ENCODE measurements around the gene GAS5. TPM values are rescaled to one million over a fixed set of nuclear protein-coding genes. Genes with fewer than 3 reads are reported as not detected.

Gene GAS5
- total and polyA plus RNA-seq, 9 of the 15 experiments (the other 6 are each of a cell fraction or from before 2014, with no cell fraction given), result 565 to 1,860 (median 1,006) TPM

DNA sequence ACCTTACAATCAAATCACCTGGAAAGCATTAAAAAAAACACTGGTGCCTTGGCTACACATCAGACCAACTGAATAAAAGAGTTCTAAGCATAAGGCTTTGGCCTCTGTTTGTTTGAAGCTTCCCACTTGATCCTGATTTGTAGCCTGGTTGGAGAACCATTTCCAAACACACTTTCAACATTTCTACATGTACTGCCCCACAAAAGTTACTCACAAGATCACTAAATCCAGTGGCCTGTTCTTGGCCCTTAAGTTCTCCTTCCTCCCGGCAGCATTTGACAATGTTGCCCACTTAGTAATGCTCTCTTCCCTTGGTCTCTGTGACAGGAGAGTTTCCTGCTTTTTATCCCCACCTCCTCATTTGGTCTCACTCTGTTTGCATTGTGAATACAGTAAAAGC, 11.8 kb downstream of the GAS5 start (continued):
- TF ChIP-seq, protein P1, sequence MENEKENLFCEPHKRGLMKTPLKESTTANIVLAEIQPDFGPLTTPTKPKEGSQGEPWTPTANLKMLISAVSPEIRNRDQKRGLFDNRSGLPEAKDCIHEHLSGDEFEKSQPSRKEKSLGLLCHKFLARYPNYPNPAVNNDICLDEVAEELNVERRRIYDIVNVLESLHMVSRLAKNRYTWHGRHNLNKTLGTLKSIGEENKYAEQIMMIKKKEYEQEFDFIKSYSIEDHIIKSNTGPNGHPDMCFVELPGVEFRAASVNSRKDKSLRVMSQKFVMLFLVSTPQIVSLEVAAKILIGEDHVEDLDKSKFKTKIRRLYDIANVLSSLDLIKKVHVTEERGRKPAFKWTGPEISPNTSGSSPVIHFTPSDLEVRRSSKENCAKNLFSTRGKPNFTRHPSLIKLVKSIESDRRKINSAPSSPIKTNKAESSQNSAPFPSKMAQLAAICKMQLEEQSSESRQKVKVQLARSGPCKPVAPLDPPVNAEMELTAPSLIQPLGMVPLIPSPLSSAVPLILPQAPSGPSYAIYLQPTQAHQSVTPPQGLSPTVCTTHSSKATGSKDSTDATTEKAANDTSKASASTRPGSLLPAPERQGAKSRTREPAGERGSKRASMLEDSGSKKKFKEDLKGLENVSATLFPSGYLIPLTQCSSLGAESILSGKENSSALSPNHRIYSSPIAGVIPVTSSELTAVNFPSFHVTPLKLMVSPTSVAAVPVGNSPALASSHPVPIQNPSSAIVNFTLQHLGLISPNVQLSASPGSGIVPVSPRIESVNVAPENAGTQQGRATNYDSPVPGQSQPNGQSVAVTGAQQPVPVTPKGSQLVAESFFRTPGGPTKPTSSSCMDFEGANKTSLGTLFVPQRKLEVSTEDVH (IDR thresholded peaks at IDR 0.05; ENCODE audit: low read depth, partially characterized antibody), result no peak
- TF ChIP-seq BDP1 (IDR thresholded peaks at IDR 0.05; ENCODE audit: insufficient read depth, insufficient read length) (no peak), SMARCA5 (IDR thresholded peaks at IDR 0.05) (no peak), E2F5 (CRISPR knock-in tag; IDR thresholded peaks at IDR 0.05) (no peak), PYGO2 (tag; IDR thresholded peaks at IDR 0.05) (no peak), HMGXB4 (CRISPR knock-in tag; IDR thresholded peaks at IDR 0.05) (no peak)
- TF ChIP-seq, protein P2, sequence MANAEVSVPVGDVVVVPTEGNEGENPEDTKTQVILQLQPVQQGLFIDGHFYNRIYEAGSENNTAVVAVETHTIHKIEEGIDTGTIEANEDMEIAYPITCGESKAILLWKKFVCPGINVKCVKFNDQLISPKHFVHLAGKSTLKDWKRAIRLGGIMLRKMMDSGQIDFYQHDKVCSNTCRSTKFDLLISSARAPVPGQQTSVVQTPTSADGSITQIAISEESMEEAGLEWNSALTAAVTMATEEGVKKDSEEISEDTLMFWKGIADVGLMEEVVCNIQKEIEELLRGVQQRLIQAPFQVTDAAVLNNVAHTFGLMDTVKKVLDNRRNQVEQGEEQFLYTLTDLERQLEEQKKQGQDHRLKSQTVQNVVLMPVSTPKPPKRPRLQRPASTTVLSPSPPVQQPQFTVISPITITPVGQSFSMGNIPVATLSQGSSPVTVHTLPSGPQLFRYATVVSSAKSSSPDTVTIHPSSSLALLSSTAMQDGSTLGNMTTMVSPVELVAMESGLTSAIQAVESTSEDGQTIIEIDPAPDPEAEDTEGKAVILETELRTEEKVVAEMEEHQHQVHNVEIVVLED (CRISPR knock-in tag; IDR thresholded peaks at IDR 0.05), result no peak
